Measurements from ENCODE around the gene COPS7A.

- TF ChIP-seq CTCF (IDR thresholded peaks at IDR 0.05) (no peak), POLR2AphosphoS5 (IDR thresholded peaks at IDR 0.05; ENCODE audit: insufficient read depth in 1 of 2, low read depth in 1 of 2) (no peak), POLR2A (IDR thresholded peaks at IDR 0.05) (no peak)
Observed at GRCh38 chr12:6703631-6704030, 20.2 kb upstream of the COPS7A start.
